ENCODE measurements around the gene PAX5. TPM values are rescaled to one million over a fixed set of nuclear protein-coding genes. Genes with fewer than 3 reads are reported as not detected.

PAX5 gene
- polyA plus RNA-seq, 3 donors = 0.03 to 0.15 TPM; not detected in 1

GRCh38 chr9:36854751-36855150 is 179.3 kb downstream of the PAX5 start:
- no peak overlapping the region for H3K27ac ChIP-seq (ENCODE audit: low read depth in 1 of 2, low read length in 2 of 2)
- DNase-seq = no peak
- Mint-ChIP-seq H3K4me1 (peaks cover 3% of the 10 kb centered on the region), H3K9me3 (peaks cover 0 to 2% (median 0%) of the 10 kb centered on the region in 7 donors), H3K27ac (no peak overlapping the region), H3K36me3 (no peaks in the 10 kb centered on the region), H3K27me3 (ENCODE audit: low read depth in 3 of 3) (peaks cover 2 to 4% (median 2%) of the 10 kb centered on the region in 3 donors), H3K4me3 (no peak overlapping the region)
- no peaks in the 10 kb centered on the region for H4K20me1 ChIP-seq (ENCODE audit: insufficient read depth, low read length)
- H3K4me3 ChIP-seq (replicated peaks in 1 of 3; ENCODE audit: low read depth in 2 of 3, low read length in 3 of 3) = no peak overlapping the region
- no peak overlapping the region for H3K9ac ChIP-seq (ENCODE audit: insufficient read depth, low read length, poor library complexity, severe bottlenecking)
- no peaks in the 10 kb centered on the region for H3K27me3 ChIP-seq (ENCODE audit: control insufficient read depth in 2 of 2, insufficient read depth in 2 of 2, low read length in 2 of 2)
- H2AFZ ChIP-seq (ENCODE audit: insufficient read depth, low read depth, low read length, poor library complexity, severe bottlenecking) = no peak overlapping the region
- no peak overlapping the region for H3K4me2 ChIP-seq (replicated peaks; ENCODE audit: extremely low read depth, low read length, poor library complexity, severe bottlenecking)
- H3K4me1 ChIP-seq (ENCODE audit: control insufficient read depth in 1 of 2, insufficient read depth in 2 of 2, low read length in 2 of 2) = no peaks in the 10 kb centered on the region
- WGBS (ENCODE audit: insufficient coverage) = 91% methylated on average over 7 of the region's 10 CpGs
- no peaks in the 10 kb centered on the region for H3K9me3 ChIP-seq (replicated peaks in 1 of 2; ENCODE audit: control insufficient read depth in 1 of 2, insufficient read depth in 1 of 2, low read length in 2 of 2)
- intact Hi-C loops (cut with micrococcal nuclease) = no loop called here
- no peaks in the 10 kb centered on the region for H3K36me3 ChIP-seq (replicated peaks in 1 of 2; ENCODE audit: control insufficient read depth in 1 of 2, insufficient read depth in 2 of 2, low read length in 2 of 2)
- H3K79me2 ChIP-seq (ENCODE audit: insufficient read depth, low read length) = no peaks in the 10 kb centered on the region
- no peak for TF ChIP-seq CTCF (IDR thresholded peaks at IDR 0.05)

- H3K27me3 ChIP-seq (ENCODE audit: control insufficient read depth in 2 of 2, insufficient read depth in 2 of 2, low read length in 2 of 2) = no peaks in the 10 kb centered on the region
These were observed 180.0 kb downstream of the PAX5 start for GRCh38 chr9:36854034-36854433.

More at GRCh38 chr9:36854034-36854433, 180.0 kb downstream of the PAX5 start:
- Histone ChIP-seq H3K4me2 (replicated peaks; ENCODE audit: extremely low read depth, low read length, poor library complexity, severe bottlenecking) (no peak overlapping the region), H3K36me3 (replicated peaks in 1 of 2; ENCODE audit: control insufficient read depth in 1 of 2, insufficient read depth in 2 of 2, low read length in 2 of 2) (no peaks in the 10 kb centered on the region), H3K9ac (ENCODE audit: insufficient read depth, low read length, poor library complexity, severe bottlenecking) (no peak overlapping the region), H3K4me3 (replicated peaks in 1 of 3; ENCODE audit: low read depth in 2 of 3, low read length in 3 of 3) (no peak overlapping the region), H4K20me1 (ENCODE audit: insufficient read depth, low read length) (no peaks in the 10 kb centered on the region), H3K4me1 (ENCODE audit: control insufficient read depth in 1 of 2, insufficient read depth in 2 of 2, low read length in 2 of 2) (no peaks in the 10 kb centered on the region), H2AFZ (ENCODE audit: insufficient read depth, low read depth, low read length, poor library complexity, severe bottlenecking) (no peak overlapping the region), H3K9me3 (replicated peaks in 1 of 2; ENCODE audit: control insufficient read depth in 1 of 2, insufficient read depth in 1 of 2, low read length in 2 of 2) (no peaks in the 10 kb centered on the region), H3K27ac (ENCODE audit: low read depth in 1 of 2, low read length in 2 of 2) (no peak overlapping the region), H3K79me2 (ENCODE audit: insufficient read depth, low read length) (no peaks in the 10 kb centered on the region)
- Mint-ChIP-seq H3K27me3 (ENCODE audit: low read depth in 3 of 3) (peaks cover 0 to 4% (median 2%) of the 10 kb centered on the region in 3 donors), H3K9me3 (peaks cover 0 to 2% (median 0%) of the 10 kb centered on the region in 7 donors), H3K4me3 (no peak overlapping the region), H3K36me3 (no peaks in the 10 kb centered on the region), H3K27ac (no peak overlapping the region), H3K4me1 (peaks cover 3% of the 10 kb centered on the region)
- DNase-seq = no peak
- 82% methylated on average over 7 of the region's 13 CpGs for whole genome bisulfite sequencing (ENCODE audit: insufficient coverage)
- intact Hi-C loops (cut with micrococcal nuclease) = no loop called here
- no peak for TF ChIP-seq CTCF (IDR thresholded peaks at IDR 0.05)
